Measurements from ENCODE around the gene IRGC. TPM values are rescaled to one million over a fixed set of nuclear protein-coding genes. Genes with fewer than 3 reads are reported as not detected.

The IRGC gene
- total RNA-seq, 1 experiment from 2014 or later: not detected

DNA sequence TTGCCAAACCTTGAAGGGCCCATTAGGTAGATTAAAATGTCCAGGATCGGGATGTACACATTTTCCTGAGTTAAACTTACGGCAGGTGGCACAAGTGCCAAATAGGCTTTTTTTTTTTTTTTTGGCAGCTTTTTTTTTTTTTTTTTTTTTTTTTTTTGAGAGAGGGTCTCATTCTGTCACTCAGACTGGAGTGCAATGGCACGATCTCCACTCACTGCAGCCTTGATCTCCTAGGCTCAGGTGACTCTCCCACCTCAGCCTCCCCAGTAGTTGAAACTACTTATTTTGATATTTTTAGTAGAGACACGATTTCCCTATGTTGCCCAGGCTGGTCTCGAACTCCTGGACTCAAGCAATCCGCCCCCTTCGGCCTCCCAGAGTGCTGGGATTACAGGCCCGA is 9.0 kb downstream of the IRGC start:
- no peak overlapping the region for H3K4me3 ChIP-seq (ENCODE audit: low read depth, low read length)
- ChIA-PET CTCF (interaction anchor here (0.6 kb wide), 1 partner anchor 164 kb away, joined by 3 read pairs; no protein-coding TSS in a partner anchor), POLR2A (interaction anchor here (0.6 kb wide), 1 partner anchor 149 kb away, joined by 3 read pairs; the partner anchor contains the start of gene PINLYP)
- Mint-ChIP-seq H3K9me3 (ENCODE audit: unreplicated experiment) (no peaks in the 10 kb centered on the region), H3K4me1 (ENCODE audit: low read depth, unreplicated experiment) (no peaks in the 10 kb centered on the region), H3K27me3 (ENCODE audit: insufficient read depth, unreplicated experiment) (no peaks in the 10 kb centered on the region), H3K27ac (ENCODE audit: unreplicated experiment) (no peak overlapping the region), H3K36me3 (ENCODE audit: insufficient read depth, unreplicated experiment) (peaks cover 8% of the 10 kb centered on the region), H3K4me3 (ENCODE audit: unreplicated experiment) (no peak overlapping the region)
- DNase-seq: no peak
- TF ChIP-seq, protein P1, sequence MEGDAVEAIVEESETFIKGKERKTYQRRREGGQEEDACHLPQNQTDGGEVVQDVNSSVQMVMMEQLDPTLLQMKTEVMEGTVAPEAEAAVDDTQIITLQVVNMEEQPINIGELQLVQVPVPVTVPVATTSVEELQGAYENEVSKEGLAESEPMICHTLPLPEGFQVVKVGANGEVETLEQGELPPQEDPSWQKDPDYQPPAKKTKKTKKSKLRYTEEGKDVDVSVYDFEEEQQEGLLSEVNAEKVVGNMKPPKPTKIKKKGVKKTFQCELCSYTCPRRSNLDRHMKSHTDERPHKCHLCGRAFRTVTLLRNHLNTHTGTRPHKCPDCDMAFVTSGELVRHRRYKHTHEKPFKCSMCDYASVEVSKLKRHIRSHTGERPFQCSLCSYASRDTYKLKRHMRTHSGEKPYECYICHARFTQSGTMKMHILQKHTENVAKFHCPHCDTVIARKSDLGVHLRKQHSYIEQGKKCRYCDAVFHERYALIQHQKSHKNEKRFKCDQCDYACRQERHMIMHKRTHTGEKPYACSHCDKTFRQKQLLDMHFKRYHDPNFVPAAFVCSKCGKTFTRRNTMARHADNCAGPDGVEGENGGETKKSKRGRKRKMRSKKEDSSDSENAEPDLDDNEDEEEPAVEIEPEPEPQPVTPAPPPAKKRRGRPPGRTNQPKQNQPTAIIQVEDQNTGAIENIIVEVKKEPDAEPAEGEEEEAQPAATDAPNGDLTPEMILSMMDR (IDR thresholded peaks at IDR 0.05; ENCODE audit: insufficient read depth in 1 of 2, low read depth in 1 of 2, low read length in 1 of 2, severe bottlenecking in 1 of 2, unreplicated experiment in 1 of 2): no peak
- BruUV-seq (replicated peaks): no TSS peak
- intact Hi-C loops (cut with micrococcal nuclease; ENCODE audit: unreplicated experiment): loop anchor here (5.0 kb wide), 1 partner anchor 58 kb away; no protein-coding TSS in a partner anchor
- no peaks in the 10 kb centered on the region for H3K27me3 ChIP-seq (replicated peaks; ENCODE audit: control insufficient read depth, insufficient read depth, low read length)
- no peaks in the 10 kb centered on the region for H3K9me3 ChIP-seq
- no peaks in the 10 kb centered on the region for H3K4me1 ChIP-seq
- H3K36me3 ChIP-seq (ENCODE audit: control insufficient read depth, insufficient read depth, low read length): no peaks in the 10 kb centered on the region; the same call in 1 of the 2 replicates

DNA sequence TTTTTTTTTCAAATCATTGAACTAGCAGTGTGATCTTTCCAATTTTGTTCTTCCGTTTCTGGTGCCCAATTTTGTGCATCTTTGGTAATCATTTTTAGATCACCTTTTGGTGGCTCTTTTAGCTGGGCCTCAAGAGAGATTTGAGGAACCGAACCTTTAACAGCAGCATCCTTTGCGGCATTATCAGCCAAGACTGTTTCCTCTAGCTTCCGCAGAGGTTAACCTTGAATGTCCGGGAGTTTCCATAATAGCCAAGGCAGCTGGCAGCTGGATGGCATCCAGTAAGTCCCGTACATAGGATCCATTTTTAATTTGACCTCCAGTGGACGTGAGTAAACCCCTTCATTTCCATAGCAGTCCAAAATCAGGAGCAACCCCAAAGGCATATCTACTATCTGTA is 9.6 kb downstream of the IRGC start:
- no peak for DNase-seq
- Histone ChIP-seq H3K9me3 (no peaks in the 10 kb centered on the region), H3K27me3 (replicated peaks; ENCODE audit: control insufficient read depth, insufficient read depth, low read length) (no peaks in the 10 kb centered on the region), H3K4me3 (ENCODE audit: low read depth, low read length) (no peak overlapping the region), H3K36me3 (ENCODE audit: control insufficient read depth, insufficient read depth, low read length) (no peaks in the 10 kb centered on the region; the same call in 1 of the 2 replicates), H3K4me1 (no peaks in the 10 kb centered on the region)
- TF ChIP-seq, protein P1 (IDR thresholded peaks at IDR 0.05; ENCODE audit: insufficient read depth in 1 of 2, low read depth in 1 of 2, low read length in 1 of 2, severe bottlenecking in 1 of 2, unreplicated experiment in 1 of 2): no peak
- H3K4me1 Mint-ChIP-seq (ENCODE audit: low read depth, unreplicated experiment): no peaks in the 10 kb centered on the region
- POLR2A ChIA-PET: no interaction called here
- H3K36me3 Mint-ChIP-seq (ENCODE audit: insufficient read depth, unreplicated experiment): peaks cover 12% of the 10 kb centered on the region
- CTCF ChIA-PET: interaction anchor here (1.2 kb wide), 1 partner anchor 43 kb away, joined by 3 read pairs; no protein-coding TSS in a partner anchor
- no peaks in the 10 kb centered on the region for H3K27me3 Mint-ChIP-seq (ENCODE audit: insufficient read depth, unreplicated experiment)
- BruUV-seq (replicated peaks): no TSS peak
- intact Hi-C loops (cut with micrococcal nuclease; ENCODE audit: unreplicated experiment): loop anchor here (5.0 kb wide), 1 partner anchor 58 kb away; no protein-coding TSS in a partner anchor
- no peaks in the 10 kb centered on the region for H3K9me3 Mint-ChIP-seq (ENCODE audit: unreplicated experiment)
- H3K27ac Mint-ChIP-seq (ENCODE audit: unreplicated experiment): no peak overlapping the region
- H3K4me3 Mint-ChIP-seq (ENCODE audit: unreplicated experiment): no peak overlapping the region

DNA sequence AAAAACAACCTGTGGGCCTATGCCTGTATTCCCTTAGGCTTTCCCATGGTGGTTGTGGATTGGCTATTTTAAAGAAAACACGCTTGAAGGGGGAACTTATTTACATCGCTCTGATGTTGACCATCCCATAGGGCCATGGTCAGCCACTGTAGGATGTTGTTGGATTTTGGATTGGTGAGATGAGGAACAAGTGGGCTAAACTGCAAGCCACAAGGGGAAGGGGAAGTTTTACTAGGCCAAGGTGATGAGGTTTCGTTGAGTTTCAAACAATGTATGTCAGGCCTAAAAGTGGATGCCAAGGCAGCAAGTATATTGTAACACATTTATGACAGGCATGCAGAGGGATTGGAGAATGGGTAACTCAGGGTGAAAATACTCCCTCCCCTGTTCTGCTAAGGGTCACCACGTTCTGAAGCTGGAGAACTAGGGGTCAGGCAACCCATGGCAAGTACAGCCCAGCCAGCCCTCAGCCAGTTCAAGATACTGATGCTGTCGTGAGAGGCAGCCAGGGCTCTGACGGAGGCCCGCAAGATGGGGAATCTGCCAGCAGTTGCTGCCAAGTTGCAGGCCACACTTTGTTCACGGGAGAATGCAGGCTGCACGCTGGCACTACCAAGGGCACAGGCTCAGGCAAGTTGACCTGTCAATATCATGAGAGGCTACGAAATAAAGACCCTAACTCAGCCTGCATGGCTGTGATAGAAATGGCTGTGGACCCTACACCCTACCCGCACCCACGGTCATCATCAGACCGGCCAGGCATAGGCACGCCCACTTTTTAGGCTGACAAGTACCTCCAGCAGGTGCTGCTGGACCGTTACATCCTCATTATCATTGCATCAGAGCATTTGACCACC is 11.1 kb downstream of the IRGC start:
- H3K27me3 ChIP-seq (replicated peaks; ENCODE audit: control insufficient read depth, insufficient read depth, low read length): no peaks in the 10 kb centered on the region
- no peaks in the 10 kb centered on the region for H3K9me3 ChIP-seq
- no peak for DNase-seq
- intact Hi-C loops (cut with micrococcal nuclease; ENCODE audit: unreplicated experiment): loop anchor here (5.0 kb wide), 1 partner anchor 60 kb away; no protein-coding TSS in a partner anchor
- no peaks in the 10 kb centered on the region for H3K9me3 Mint-ChIP-seq (ENCODE audit: unreplicated experiment)
- H3K4me3 Mint-ChIP-seq (ENCODE audit: unreplicated experiment): no peak overlapping the region
- no peak overlapping the region for H3K4me3 ChIP-seq (ENCODE audit: low read depth, low read length)
- no peaks in the 10 kb centered on the region; the same call in 1 of the 2 replicates for H3K36me3 ChIP-seq (ENCODE audit: control insufficient read depth, insufficient read depth, low read length)
- H3K4me1 ChIP-seq: no peaks in the 10 kb centered on the region
- H3K36me3 Mint-ChIP-seq (ENCODE audit: insufficient read depth, unreplicated experiment): peaks cover 12% of the 10 kb centered on the region
- no TSS peak for BruUV-seq (replicated peaks)
- CTCF ChIA-PET: interaction anchor here (0.7 kb wide), 1 partner anchor 64 kb away, joined by 8 read pairs; no protein-coding TSS in a partner anchor
- no peaks in the 10 kb centered on the region for H3K27me3 Mint-ChIP-seq (ENCODE audit: insufficient read depth, unreplicated experiment)
- POLR2A ChIA-PET: interaction anchor here (0.6 kb wide), 1 partner anchor 1773 kb away, joined by 4 read pairs; no protein-coding TSS in a partner anchor
- TF ChIP-seq, protein P1 (IDR thresholded peaks at IDR 0.05; ENCODE audit: insufficient read depth in 1 of 2, low read depth in 1 of 2, low read length in 1 of 2, severe bottlenecking in 1 of 2, unreplicated experiment in 1 of 2): no peak
- no peak overlapping the region for H3K27ac Mint-ChIP-seq (ENCODE audit: unreplicated experiment)
- H3K4me1 Mint-ChIP-seq (ENCODE audit: low read depth, unreplicated experiment): no peaks in the 10 kb centered on the region
